Coronary artery (tissue), 2 donors: ENCODE data around the gene RAB11B.

ENCODE experiments used
- DNase-seq: peaks from one replicate; pipeline ENCODE4 v3.0.0-alpha.2; 2017; ENCODE audit warnings: low spot score
- H3K27ac ChIP-seq, 2 donors: fragments of 200-600 bp; sonication (generic); one replicate each; pipeline ENCODE4 v1.5.1; 2016 to 2019
- H3K4me3 ChIP-seq: fragments of 200-600 bp; sonication (generic); 2 replicates; pipeline ENCODE4 v1.5.1; 2016; ENCODE audit warnings: mild to moderate bottlenecking, moderate library complexity
- TF ChIP-seq, protein P1 (sequence below): fragments of 200-600 bp; sonication (generic); IDR thresholded peaks from one replicate; pipeline ENCODE4 v1.5.1; 2019; ENCODE audit warnings: antibody characterized with exemption

Gene RAB11B

DNA sequence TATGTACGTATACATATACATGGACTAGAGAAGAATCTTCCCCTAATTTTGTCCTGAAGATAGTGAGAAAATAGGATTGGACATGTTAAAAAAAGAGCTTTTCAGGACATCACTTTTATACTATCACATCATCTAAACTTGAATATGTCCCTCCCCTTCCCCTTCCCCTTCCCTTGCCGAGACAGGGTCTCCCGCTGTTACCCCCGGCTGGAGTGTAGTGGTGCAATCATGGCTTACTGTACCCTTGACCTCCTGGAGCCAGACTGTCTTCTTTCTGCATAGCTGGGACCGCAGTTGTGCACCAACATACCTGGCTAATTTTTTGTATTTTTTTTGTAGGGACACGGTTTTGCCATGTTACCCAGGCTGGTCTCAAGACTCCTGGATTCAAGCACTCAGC is 61.2 kb downstream of the RAB11B start:
- DNase-seq: no peak
- Histone ChIP-seq H3K27ac (no peak overlapping the region), H3K4me3 (no peak overlapping the region)
- TF ChIP-seq, protein P1, sequence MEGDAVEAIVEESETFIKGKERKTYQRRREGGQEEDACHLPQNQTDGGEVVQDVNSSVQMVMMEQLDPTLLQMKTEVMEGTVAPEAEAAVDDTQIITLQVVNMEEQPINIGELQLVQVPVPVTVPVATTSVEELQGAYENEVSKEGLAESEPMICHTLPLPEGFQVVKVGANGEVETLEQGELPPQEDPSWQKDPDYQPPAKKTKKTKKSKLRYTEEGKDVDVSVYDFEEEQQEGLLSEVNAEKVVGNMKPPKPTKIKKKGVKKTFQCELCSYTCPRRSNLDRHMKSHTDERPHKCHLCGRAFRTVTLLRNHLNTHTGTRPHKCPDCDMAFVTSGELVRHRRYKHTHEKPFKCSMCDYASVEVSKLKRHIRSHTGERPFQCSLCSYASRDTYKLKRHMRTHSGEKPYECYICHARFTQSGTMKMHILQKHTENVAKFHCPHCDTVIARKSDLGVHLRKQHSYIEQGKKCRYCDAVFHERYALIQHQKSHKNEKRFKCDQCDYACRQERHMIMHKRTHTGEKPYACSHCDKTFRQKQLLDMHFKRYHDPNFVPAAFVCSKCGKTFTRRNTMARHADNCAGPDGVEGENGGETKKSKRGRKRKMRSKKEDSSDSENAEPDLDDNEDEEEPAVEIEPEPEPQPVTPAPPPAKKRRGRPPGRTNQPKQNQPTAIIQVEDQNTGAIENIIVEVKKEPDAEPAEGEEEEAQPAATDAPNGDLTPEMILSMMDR: no peak

DNA sequence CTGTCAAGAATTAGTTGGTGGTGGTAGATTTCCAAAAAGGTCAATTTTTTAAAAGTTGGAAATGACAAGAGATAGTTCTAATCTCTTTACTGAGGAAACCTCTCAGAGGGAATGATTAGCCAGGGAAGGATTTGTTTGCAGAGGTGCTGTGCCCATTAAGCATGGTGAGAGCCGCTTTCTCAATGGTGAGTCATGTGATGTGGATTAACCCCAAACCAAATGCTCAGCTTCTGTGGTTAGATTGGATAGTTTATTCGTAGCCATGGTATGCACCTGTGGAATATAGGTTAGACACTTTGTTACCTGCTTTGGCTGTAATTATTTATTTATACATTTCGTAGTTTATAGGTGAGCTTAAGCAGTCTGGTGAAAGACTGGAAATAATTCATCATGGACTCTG is 61.7 kb downstream of the RAB11B start:
- Histone ChIP-seq H3K27ac (no peak overlapping the region), H3K4me3 (no peak overlapping the region)
- TF ChIP-seq, protein P1: no peak
- DNase-seq: no peak

DNA sequence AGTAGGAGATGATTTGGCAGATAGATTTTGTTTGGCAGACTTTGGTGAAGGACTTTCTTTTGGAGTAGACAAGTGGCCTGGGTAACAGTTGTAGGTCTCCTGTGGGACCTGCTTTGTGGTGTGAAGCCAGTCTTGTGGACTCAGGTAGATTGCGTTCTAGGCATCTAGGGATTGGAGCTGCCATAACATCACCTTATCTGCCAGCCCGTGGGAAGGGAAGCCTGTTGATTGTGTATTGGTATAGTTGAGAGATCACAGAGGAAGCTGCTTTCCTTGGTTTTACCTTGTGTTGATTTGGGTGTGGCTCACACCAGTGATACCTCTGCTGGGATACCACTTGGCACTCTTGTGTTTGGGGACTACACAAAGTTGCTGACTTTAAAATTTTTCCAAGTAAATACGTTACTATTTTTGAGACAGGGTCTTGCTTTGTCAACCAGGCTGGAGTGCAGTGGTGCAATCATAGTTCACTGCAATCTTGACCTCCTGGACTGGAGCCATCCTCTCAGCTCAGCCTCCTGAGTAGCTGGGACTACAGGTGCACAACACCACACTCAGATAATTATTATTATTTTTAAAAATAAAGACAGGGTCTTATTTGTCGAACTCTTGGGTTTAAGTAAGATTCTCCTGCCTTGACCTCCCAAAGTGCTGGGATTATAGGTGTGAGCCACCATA is 62.4 kb downstream of the RAB11B start:
- TF ChIP-seq, protein P1: no peak
- Histone ChIP-seq H3K4me3 (no peak overlapping the region), H3K27ac (peak overlapping the region in 1 of 2 donors; percentile 40)
- DNase-seq: no peak

DNA sequence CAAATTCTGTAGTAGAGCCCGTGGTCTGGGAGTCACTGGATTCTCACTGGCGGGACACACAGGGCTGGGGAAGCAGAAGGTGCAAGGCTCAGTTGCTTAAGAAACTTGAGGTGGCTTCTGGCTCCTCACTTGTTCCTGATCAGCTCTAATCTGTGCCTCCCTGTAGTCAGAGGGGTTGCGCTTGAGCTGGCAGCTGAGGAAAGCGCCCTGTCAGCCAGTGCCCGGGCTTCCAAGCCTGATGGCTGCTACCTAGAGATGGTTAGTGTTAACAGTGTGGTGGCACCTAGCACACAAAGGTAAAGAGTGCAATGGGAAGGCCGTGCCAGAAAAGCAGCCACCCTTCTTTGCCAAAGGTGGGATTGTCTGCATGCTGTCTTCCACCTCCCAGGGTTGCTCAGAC is 63.5 kb downstream of the RAB11B start:
- TF ChIP-seq, protein P1: no peak
- H3K27ac ChIP-seq: no peak overlapping the region
- no peak for DNase-seq
- H3K4me3 ChIP-seq: no peak overlapping the region
